ENCODE data around the gene CKLF. TPM values are rescaled to one million over a fixed set of nuclear protein-coding genes. Genes with fewer than 3 reads are reported as not detected.

The CKLF gene
- total and polyA plus RNA-seq, 2 donors (not counting 1 experiment from before 2014, with no cell fraction given) = 30.4 to 53.6 TPM

DNA sequence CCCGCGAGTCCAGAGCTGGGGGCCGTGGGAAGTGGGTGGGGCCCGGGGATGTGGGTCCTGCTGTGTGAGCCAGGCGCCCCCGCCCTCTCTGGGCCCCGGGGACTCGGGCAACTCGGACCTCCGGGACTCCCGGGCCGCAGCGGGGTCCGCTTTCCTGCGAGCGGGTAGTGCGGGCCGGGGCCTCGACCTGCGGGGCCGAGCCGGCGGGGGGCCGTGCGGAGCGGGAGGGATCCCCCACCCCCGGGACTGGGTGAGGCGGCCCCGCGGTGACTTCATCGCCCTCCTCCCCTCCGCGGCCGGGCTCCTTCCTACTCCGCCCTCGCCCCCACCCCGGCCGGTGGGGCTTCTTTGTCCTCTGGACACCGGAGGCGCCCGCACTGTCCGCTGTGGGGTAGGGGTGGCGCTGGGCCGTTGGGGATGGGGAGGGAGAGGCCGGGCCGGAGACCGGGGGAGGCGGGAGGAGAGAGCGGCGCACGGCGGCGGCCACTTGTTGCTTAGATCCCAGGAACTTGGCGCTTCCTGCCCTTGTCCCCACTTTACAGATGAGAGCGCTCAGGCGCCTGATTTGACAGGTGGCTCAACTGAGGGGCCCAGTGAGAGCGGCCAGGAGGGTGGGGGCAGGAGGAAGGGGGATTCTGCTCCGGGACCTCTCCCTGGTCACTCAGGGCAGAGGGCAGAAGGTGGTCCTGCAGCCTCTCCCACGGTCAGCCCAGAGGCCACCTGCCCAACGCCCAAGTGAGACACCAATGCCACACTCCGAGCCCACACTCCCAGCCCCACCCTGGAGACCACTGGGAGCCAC is 53.0 kb downstream of the CKLF start:
- peaks cover 0 to 49% (median 21%) of the 10 kb centered on the region in 4 experiments for H3K27me3 ChIP-seq (replicated peaks in 1 of 4; ENCODE audit: control extremely low read depth in 1 of 4, control insufficient read depth in 3 of 4, insufficient read depth in 4 of 4, low read length in 3 of 4)
- peaks cover 39 to 47% of the 10 kb centered on the region in 2 donors for H3K4me1 ChIP-seq (ENCODE audit: control insufficient read depth in 2 of 2, insufficient read depth in 2 of 2, low read length in 2 of 2)
- ChIA-PET POLR2A (no interaction called here), CTCF (interaction anchor here (1.4 to 3.3 kb wide), 2 partner anchors 129 to 200 kb away, joined by 5 to 20 read pairs; no protein-coding TSS in a partner anchor)
- peak overlapping the region; percentile 96 for H3K4me2 ChIP-seq (replicated peaks; ENCODE audit: low read depth, low read length, poor library complexity, severe bottlenecking)
- no peak for TF ChIP-seq EZH2 (IDR thresholded peaks at IDR 0.05; ENCODE audit: borderline replicate concordance, insufficient read depth, low read depth, low read length, poor library complexity, severe bottlenecking)
- TF ChIP-seq, protein P1, sequence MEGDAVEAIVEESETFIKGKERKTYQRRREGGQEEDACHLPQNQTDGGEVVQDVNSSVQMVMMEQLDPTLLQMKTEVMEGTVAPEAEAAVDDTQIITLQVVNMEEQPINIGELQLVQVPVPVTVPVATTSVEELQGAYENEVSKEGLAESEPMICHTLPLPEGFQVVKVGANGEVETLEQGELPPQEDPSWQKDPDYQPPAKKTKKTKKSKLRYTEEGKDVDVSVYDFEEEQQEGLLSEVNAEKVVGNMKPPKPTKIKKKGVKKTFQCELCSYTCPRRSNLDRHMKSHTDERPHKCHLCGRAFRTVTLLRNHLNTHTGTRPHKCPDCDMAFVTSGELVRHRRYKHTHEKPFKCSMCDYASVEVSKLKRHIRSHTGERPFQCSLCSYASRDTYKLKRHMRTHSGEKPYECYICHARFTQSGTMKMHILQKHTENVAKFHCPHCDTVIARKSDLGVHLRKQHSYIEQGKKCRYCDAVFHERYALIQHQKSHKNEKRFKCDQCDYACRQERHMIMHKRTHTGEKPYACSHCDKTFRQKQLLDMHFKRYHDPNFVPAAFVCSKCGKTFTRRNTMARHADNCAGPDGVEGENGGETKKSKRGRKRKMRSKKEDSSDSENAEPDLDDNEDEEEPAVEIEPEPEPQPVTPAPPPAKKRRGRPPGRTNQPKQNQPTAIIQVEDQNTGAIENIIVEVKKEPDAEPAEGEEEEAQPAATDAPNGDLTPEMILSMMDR (IDR thresholded peaks at IDR 0.05) = no peak
- WGBS (ENCODE audit: insufficient coverage) = 3% methylated on average over 44 of the region's 61 CpGs
- Mint-ChIP-seq H3K9me3 (ENCODE audit: insufficient read depth) (peaks cover 6% of the 10 kb centered on the region), H3K27ac (no peak overlapping the region), H3K27me3 (peaks cover 32% of the 10 kb centered on the region), H3K4me1 (peaks cover 38% of the 10 kb centered on the region), H3K4me3 (peak overlapping the region; percentile 82)
- H2AFZ ChIP-seq (ENCODE audit: insufficient read depth, low read depth, low read length, poor library complexity, severe bottlenecking) = peak overlapping the region; percentile 81
- peaks cover 2 to 20% (median 15%) of the 10 kb centered on the region in 3 donors for H3K9me3 ChIP-seq (ENCODE audit: control extremely low read depth in 1 of 3, control insufficient read depth in 2 of 3, insufficient read depth in 1 of 3, low read length in 2 of 3)
- peak overlapping the region; percentile 70 for H3K9ac ChIP-seq (ENCODE audit: low read length)
- peaks cover 0 to 4% of the 10 kb centered on the region in 2 experiments for H3K36me3 ChIP-seq (replicated peaks in 1 of 2; ENCODE audit: control extremely low read depth in 1 of 2, control insufficient read depth in 1 of 2, extremely low read depth in 1 of 2, insufficient read depth in 2 of 2, low read length in 1 of 2)
- H3K79me2 ChIP-seq (ENCODE audit: control insufficient read depth, insufficient read depth, low read length) = no peaks in the 10 kb centered on the region
- intact Hi-C loops (cut with micrococcal nuclease) = loop anchor here (2.0 to 5.0 kb wide), 6 partner anchors 17 to 267 kb away; partner anchors contain the start of genes CMTM4 and DYNC1LI2
- ATAC-seq (ENCODE audit: low read depth) (peak; percentile 14), DNase-seq (peak; percentile 46)
- peaks cover 36% of the 10 kb centered on the region for H4K20me1 ChIP-seq (ENCODE audit: control insufficient read depth, insufficient read depth, low read length, poor library complexity, severe bottlenecking)
- H3K4me3 ChIP-seq (ENCODE audit: control extremely low read depth in 1 of 5, extremely low read depth in 1 of 5, insufficient read depth in 1 of 5, low read depth in 2 of 5, low read length in 4 of 5) = peak overlapping the region in 4 of 5 experiments; percentile 57 to 75 (median 62)
- H3K27ac ChIP-seq (ENCODE audit: low read length in 2 of 2) = peak overlapping the region in 1 of 2 donors; percentile 21
